ENCODE measurements around the gene EFHC1.

GRCh38 chr6:52507557-52508260 lies 87.6 kb downstream of the EFHC1 start:
- no peak for TF ChIP-seq ZFP3 (CRISPR knock-in tag; IDR thresholded peaks at IDR 0.05)
- TF ChIP-seq TCF4 (CRISPR knock-in tag; IDR thresholded peaks at IDR 0.05; ENCODE audit: borderline replicate concordance): no peak
- TF ChIP-seq, protein P1, sequence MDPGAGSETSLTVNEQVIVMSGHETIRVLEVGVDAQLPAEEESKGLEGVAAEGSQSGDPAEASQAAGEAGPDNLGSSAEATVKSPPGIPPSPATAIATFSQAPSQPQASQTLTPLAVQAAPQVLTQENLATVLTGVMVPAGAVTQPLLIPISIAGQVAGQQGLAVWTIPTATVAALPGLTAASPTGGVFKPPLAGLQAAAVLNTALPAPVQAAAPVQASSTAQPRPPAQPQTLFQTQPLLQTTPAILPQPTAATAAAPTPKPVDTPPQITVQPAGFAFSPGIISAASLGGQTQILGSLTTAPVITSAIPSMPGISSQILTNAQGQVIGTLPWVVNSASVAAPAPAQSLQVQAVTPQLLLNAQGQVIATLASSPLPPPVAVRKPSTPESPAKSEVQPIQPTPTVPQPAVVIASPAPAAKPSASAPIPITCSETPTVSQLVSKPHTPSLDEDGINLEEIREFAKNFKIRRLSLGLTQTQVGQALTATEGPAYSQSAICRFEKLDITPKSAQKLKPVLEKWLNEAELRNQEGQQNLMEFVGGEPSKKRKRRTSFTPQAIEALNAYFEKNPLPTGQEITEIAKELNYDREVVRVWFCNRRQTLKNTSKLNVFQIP (CRISPR knock-in tag; IDR thresholded peaks at IDR 0.05; ENCODE audit: borderline replicate concordance, low read depth): no peak
- TF ChIP-seq, protein P2, sequence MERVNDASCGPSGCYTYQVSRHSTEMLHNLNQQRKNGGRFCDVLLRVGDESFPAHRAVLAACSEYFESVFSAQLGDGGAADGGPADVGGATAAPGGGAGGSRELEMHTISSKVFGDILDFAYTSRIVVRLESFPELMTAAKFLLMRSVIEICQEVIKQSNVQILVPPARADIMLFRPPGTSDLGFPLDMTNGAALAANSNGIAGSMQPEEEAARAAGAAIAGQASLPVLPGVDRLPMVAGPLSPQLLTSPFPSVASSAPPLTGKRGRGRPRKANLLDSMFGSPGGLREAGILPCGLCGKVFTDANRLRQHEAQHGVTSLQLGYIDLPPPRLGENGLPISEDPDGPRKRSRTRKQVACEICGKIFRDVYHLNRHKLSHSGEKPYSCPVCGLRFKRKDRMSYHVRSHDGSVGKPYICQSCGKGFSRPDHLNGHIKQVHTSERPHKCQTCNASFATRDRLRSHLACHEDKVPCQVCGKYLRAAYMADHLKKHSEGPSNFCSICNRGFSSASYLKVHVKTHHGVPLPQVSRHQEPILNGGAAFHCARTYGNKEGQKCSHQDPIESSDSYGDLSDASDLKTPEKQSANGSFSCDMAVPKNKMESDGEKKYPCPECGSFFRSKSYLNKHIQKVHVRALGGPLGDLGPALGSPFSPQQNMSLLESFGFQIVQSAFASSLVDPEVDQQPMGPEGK (CRISPR knock-in tag; IDR thresholded peaks at IDR 0.05; ENCODE audit: borderline replicate concordance): no peak
- TF ChIP-seq ZNF8 (CRISPR knock-in tag; IDR thresholded peaks at IDR 0.05): no peak
- no peak for TF ChIP-seq ZC3H10 (CRISPR knock-in tag; IDR thresholded peaks at IDR 0.05)
- TF ChIP-seq CSRNP3 (CRISPR knock-in tag; IDR thresholded peaks at IDR 0.05): no peak
- TF ChIP-seq TOX (CRISPR knock-in tag; IDR thresholded peaks at IDR 0.05; ENCODE audit: borderline replicate concordance): no peak
- TF ChIP-seq ZNF70 (CRISPR knock-in tag; IDR thresholded peaks at IDR 0.05): no peak
- TF ChIP-seq ZNF565 (CRISPR knock-in tag; conservative IDR thresholded peaks at IDR 0.05; ENCODE audit: low read depth): no peak
- TF ChIP-seq ISL1 (CRISPR knock-in tag; IDR thresholded peaks at IDR 0.05): no peak
- TF ChIP-seq TSHZ2 (CRISPR knock-in tag; IDR thresholded peaks at IDR 0.05): no peak
- no peak for TF ChIP-seq ARNTL (CRISPR knock-in tag; IDR thresholded peaks at IDR 0.05; ENCODE audit: borderline replicate concordance, low read depth)
